Fibroblast of pulmonary artery (primary cell): Measurements from ENCODE around the gene WDR64.
"Not testable (repeated sequence)": the region's sequence is repeated elsewhere in the genome, so short reads cannot be mapped to it uniquely, and the experiment has no call there.

ENCODE experiments used
- DNase-seq: peaks from one replicate; pipeline ENCODE4 v3.0.0-alpha.2; 2010; ENCODE audit warnings: low read depth
- H3K4me3 ChIP-seq: replicated peaks from 2 replicates; pipeline ENCODE4 v1.5.1; 2011; ENCODE audit warnings: low read depth, mild to moderate bottlenecking, control low read depth, low read length, moderate library complexity
- CTCF ChIP-seq: IDR thresholded peaks from 2 replicates; pipeline ENCODE4 v1.5.1; 2011; ENCODE audit warnings: mild to moderate bottlenecking, control low read depth, low read length, inconsistent platforms; ENCODE audit errors: missing control alignments

Gene WDR64

GRCh38 chr1:241697640-241698018, 45.5 kb downstream of the WDR64 start:
- no peak overlapping the region for H3K4me3 ChIP-seq
- no peak for DNase-seq
- no peak for TF ChIP-seq CTCF

GRCh38 chr1:241698177-241698576, 46.1 kb downstream of the WDR64 start:
- TF ChIP-seq CTCF, result no peak
- no peak for DNase-seq
- no peak overlapping the region for H3K4me3 ChIP-seq

GRCh38 chr1:241701483-241702295, 49.6 kb downstream of the WDR64 start:
- no peak for TF ChIP-seq CTCF
- no peak overlapping the region for H3K4me3 ChIP-seq
- no peak for DNase-seq

- no peak for DNase-seq
- no peak overlapping the region for H3K4me3 ChIP-seq
- no peak for TF ChIP-seq CTCF
These were observed 50.6 kb downstream of the WDR64 start for GRCh38 chr1:241702442-241703373.

GRCh38 chr1:241703739-241704138, 51.7 kb downstream of the WDR64 start:
- H3K4me3 ChIP-seq, DNase-seq: not testable (repeated sequence)

- TF ChIP-seq CTCF, result no peak
- DNase-seq, result no peak
- H3K4me3 ChIP-seq, result no peak overlapping the region
These were observed 54.2 kb downstream of the WDR64 start for GRCh38 chr1:241706257-241706656.

- no peak overlapping the region for H3K4me3 ChIP-seq
- TF ChIP-seq CTCF, result no peak
- no peak for DNase-seq
These were observed 54.9 kb downstream of the WDR64 start for GRCh38 chr1:241706967-241707366.
